Suprapubic skin (tissue), 4 donors: ENCODE data around the gene LMOD3.

Experiments
- POLR2A ChIP-seq, 2 donors: fragments of 450-650 bp; IDR thresholded peaks; one replicate each; pipeline ENCODE4 v1.6.1; 2017; ENCODE audit warnings: antibody characterized with exemption in 2 of 2, mild to moderate bottlenecking in 2 of 2, moderate library complexity in 2 of 2
- POLR2AphosphoS5 ChIP-seq, 3 donors: sonication (generic); formaldehyde crosslinking; IDR thresholded peaks; one replicate each; pipeline ENCODE4 v1.6.1; 2017; ENCODE audit warnings: antibody characterized with exemption in 3 of 3
- TF ChIP-seq, protein P1 (sequence below), 2 donors: fragments of 200-600 bp in 1 of 2; fragments of 450-650 bp in 1 of 2; sonication (generic) in 1 of 2; IDR thresholded peaks; one replicate each; pipeline ENCODE4 v1.5.1; 2016 to 2019; ENCODE audit warnings: antibody characterized with exemption in 2 of 2, mild to moderate bottlenecking in 1 of 2, moderate library complexity in 1 of 2

DNA sequence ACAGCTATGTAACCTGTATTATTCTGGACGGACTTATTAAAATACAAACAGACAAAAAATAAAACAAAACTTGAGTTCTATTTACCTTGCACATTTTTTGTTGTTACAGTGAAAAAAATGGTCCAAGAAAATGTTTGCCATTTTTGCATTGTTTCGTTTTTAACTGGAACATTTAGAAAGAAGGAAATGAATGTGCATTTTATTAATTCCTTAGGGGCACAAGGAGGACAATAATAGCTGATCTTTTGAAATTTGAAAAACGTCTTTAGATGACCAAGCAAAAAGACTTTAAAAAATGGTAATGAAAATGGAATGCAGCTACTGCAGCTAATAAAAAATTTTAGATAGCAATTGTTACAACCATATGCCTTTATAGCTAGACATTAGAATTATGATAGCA is 17.1 kb downstream of the LMOD3 start:
- TF ChIP-seq, protein P1, sequence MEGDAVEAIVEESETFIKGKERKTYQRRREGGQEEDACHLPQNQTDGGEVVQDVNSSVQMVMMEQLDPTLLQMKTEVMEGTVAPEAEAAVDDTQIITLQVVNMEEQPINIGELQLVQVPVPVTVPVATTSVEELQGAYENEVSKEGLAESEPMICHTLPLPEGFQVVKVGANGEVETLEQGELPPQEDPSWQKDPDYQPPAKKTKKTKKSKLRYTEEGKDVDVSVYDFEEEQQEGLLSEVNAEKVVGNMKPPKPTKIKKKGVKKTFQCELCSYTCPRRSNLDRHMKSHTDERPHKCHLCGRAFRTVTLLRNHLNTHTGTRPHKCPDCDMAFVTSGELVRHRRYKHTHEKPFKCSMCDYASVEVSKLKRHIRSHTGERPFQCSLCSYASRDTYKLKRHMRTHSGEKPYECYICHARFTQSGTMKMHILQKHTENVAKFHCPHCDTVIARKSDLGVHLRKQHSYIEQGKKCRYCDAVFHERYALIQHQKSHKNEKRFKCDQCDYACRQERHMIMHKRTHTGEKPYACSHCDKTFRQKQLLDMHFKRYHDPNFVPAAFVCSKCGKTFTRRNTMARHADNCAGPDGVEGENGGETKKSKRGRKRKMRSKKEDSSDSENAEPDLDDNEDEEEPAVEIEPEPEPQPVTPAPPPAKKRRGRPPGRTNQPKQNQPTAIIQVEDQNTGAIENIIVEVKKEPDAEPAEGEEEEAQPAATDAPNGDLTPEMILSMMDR (IDR thresholded peaks at IDR 0.05), result no peak
- no peak for TF ChIP-seq POLR2AphosphoS5 (IDR thresholded peaks at IDR 0.05)
- no peak for TF ChIP-seq POLR2A (IDR thresholded peaks at IDR 0.05)
